Stomach (tissue), 4 donors: ENCODE results near the gene ZNF318.

Experiments
- CTCF ChIP-seq, 7 experiments: fragments of 450-650 bp in 4 of 7; fragments of 200-600 bp in 3 of 7; sonication (generic) in 3 of 7; IDR thresholded peaks; one replicate each; pipeline ENCODE4 v1.5.1; 2016 to 2019; ENCODE audit warnings: antibody characterized with exemption in 7 of 7, control low read depth in 2 of 7, mild to moderate bottlenecking in 1 of 7
- POLR2A ChIP-seq, 4 donors: fragments of 450-650 bp; IDR thresholded peaks; one replicate each; pipeline ENCODE4 v1.6.1; 2016; ENCODE audit warnings: antibody characterized with exemption in 4 of 4, control low read depth in 2 of 4, mild to moderate bottlenecking in 1 of 4, moderate library complexity in 1 of 4

GRCh38 chr6:43376551-43376981, 7.1 kb upstream of the ZNF318 start:
- TF ChIP-seq POLR2A (IDR thresholded peaks at IDR 0.05): no peak
- TF ChIP-seq CTCF (IDR thresholded peaks at IDR 0.05): no peak
